ENCODE data around the gene MED12L.

MED12L gene

DNA sequence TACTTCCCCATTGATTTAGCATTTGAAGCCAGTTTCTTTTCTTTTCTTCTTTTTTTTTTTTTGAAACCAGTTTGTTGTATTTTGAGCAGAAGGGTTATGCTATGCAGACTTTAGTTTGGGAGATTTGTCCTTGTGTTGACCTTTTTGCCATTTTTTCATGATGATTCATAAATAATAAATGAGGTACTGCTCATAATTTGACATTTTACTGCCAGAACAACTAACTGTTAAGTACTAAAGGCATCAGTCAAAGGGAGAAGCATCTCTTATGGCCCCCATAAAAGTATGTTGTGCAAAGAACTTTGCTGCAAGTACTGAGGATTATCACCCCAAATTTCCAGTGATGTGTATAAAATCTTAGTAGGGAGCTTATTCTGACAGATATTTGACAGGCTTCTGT lies 232.8 kb downstream of the MED12L start:
- no peak for TF ChIP-seq GATA2 (IDR thresholded peaks at IDR 0.05; ENCODE audit: low read depth, low read length)
- no peak for TF ChIP-seq GATA3 (IDR thresholded peaks at IDR 0.05; ENCODE audit: low read depth, low read length)

- TF ChIP-seq GATA2 (IDR thresholded peaks at IDR 0.05; ENCODE audit: low read depth, low read length) (no peak), GATA3 (IDR thresholded peaks at IDR 0.05; ENCODE audit: low read depth, low read length) (no peak)
Measured at GRCh38 chr3:151318991-151319390, 233.5 kb downstream of the MED12L start.

DNA sequence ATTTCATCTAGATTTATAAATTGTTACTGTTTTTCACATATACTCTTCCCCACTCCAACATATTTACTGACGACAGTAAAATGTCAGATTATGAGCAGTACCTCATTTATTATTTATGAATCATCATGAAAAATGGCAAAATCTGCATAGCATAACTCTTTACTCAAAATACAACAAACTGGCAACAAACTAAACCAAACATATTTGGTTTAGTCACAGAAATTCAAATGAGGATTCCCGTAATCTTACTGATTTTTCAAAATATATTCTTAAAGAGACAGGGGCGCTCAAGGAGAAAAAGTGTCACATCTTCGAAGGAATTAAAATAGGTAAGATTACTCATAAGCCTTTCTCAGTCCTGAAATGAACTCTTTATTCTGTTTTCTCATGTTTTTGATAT lies 234.2 kb downstream of the MED12L start:
- no peak for TF ChIP-seq GATA2 (IDR thresholded peaks at IDR 0.05; ENCODE audit: low read depth, low read length)
- TF ChIP-seq GATA3 (IDR thresholded peaks at IDR 0.05; ENCODE audit: low read depth, low read length), result no peak

DNA sequence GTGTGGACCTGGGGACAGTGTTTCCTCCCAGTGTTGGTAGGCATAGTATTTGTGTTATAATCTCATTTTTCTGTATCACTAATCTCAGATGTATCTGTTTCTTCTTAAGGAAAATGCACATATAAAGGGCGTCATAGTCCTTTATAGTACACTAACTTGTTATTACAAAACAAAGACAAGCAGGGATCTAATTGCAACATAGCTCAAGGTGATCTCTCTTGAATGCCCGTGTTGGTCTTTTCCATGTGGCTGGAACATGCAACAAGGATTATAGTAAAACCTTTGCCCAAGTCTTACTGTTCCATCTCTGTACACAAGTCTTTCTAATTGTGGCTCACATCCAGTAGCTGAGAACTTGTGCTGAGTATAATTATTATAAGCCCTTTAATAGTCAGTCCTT lies 234.7 kb downstream of the MED12L start:
- no peak for TF ChIP-seq GATA2 (IDR thresholded peaks at IDR 0.05; ENCODE audit: low read depth, low read length)
- no peak for TF ChIP-seq GATA3 (IDR thresholded peaks at IDR 0.05; ENCODE audit: low read depth, low read length)

GRCh38 chr3:151321526-151321925 lies 236.1 kb downstream of the MED12L start:
- no peak for TF ChIP-seq GATA3 (IDR thresholded peaks at IDR 0.05; ENCODE audit: low read depth, low read length)

DNA sequence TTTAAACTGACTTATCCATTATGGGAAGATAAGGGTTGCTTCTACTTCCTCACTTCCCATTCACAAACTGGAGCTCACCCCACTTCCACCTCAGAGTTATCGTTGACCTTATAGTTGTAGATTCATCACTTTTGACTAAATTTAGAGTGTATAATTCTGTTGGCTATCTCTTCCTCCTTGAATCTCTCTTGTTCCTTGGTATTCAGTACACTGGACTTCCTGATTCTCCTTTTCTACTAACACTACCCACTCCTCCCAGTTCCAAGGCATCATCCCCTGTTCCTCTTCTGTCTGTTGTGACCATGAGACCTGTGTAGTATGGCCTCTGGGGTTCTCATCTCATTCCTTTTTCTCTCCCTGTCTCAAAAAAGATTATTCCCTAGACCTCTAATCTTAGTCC lies 237.0 kb downstream of the MED12L start:
- no peak for TF ChIP-seq GATA2 (IDR thresholded peaks at IDR 0.05; ENCODE audit: low read depth, low read length)
- no peak for TF ChIP-seq GATA3 (IDR thresholded peaks at IDR 0.05; ENCODE audit: low read depth, low read length)

- TF ChIP-seq GATA3 (IDR thresholded peaks at IDR 0.05; ENCODE audit: low read depth, low read length), result no peak
- TF ChIP-seq GATA2 (IDR thresholded peaks at IDR 0.05; ENCODE audit: low read depth, low read length), result no peak
Measured at GRCh38 chr3:151327571-151328198, 242.2 kb downstream of the MED12L start.

DNA sequence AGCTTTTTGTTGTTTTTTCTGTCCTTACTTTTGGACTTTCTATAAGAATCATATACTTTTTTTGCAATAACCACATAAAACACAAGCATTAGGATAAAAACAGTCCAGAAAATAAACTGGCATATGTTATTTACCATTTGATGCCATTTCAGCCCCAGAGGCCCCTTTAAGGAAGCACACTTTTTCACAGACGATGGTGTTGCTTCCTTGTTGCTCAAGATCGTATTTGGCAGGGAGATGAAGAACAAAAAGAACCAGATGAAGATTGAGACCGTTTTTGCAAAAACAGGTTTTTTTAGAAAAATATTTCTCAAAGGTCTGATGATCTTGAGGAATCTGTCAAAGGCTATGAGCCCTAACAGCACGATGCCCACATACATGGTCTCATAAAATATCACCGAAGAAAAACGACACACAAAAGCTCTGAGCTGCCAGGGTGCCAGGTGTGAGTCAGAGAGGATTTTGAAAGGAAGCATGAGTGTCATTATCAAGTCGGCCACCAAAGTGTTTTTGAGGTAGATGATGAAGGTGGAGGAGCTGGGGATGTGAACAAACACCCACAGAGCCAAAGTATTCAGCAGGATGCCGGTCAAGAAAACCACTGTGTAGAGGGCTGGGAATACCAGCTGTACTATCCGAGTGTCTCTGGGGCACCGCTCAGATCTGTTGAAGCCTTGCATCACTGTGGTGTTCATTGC lies 243.0 kb downstream of the MED12L start:
- TF ChIP-seq GATA2 (IDR thresholded peaks at IDR 0.05; ENCODE audit: low read depth, low read length), result no peak
- no peak for TF ChIP-seq GATA3 (IDR thresholded peaks at IDR 0.05; ENCODE audit: low read depth, low read length)

- TF ChIP-seq GATA3 (IDR thresholded peaks at IDR 0.05; ENCODE audit: low read depth, low read length) (no peak), GATA2 (IDR thresholded peaks at IDR 0.05; ENCODE audit: low read depth, low read length) (no peak)
Measured at GRCh38 chr3:151329363-151329762, 243.9 kb downstream of the MED12L start, which contains the start of gene P2RY13. TSS of gene P2RY13 (minus strand) at chr3:151329549. CDS start at chr3:151329528, 21 bp downstream.

GRCh38 chr3:151330379-151330778 lies 244.9 kb downstream of the MED12L start:
- TF ChIP-seq GATA2 (IDR thresholded peaks at IDR 0.05; ENCODE audit: low read depth, low read length) (no peak), GATA3 (IDR thresholded peaks at IDR 0.05; ENCODE audit: low read depth, low read length) (no peak)

- TF ChIP-seq GATA2 (IDR thresholded peaks at IDR 0.05; ENCODE audit: low read depth, low read length), result no peak
- no peak for TF ChIP-seq GATA3 (IDR thresholded peaks at IDR 0.05; ENCODE audit: low read depth, low read length)
Measured at GRCh38 chr3:151330899-151331298, 245.4 kb downstream of the MED12L start.

- TF ChIP-seq GATA3 (IDR thresholded peaks at IDR 0.05; ENCODE audit: low read depth, low read length), result no peak
Measured at GRCh38 chr3:151331696-151332095, 246.2 kb downstream of the MED12L start.

- TF ChIP-seq GATA2 (IDR thresholded peaks at IDR 0.05; ENCODE audit: low read depth, low read length) (no peak), GATA3 (IDR thresholded peaks at IDR 0.05; ENCODE audit: low read depth, low read length) (no peak)
Measured at GRCh38 chr3:151345859-151346258, 260.4 kb downstream of the MED12L start.

DNA sequence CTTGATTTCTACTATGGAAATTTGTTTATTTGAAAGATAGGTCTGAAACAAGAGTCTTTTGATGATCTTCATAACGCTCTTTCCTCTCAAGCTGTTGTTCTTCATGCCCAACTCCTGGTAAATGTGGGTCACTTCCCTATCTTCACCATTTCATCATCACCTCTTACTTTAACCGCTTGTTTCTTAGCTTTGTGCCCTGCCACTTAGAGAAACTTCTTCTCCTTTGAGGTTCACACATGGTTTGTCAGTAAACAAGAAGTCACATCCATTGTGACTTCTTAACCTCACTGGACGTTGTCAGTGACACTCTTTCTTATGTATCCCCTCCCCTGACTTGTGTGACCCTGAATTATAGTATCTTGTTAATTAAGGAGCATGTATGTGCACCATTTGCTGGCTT lies 260.8 kb downstream of the MED12L start:
- TF ChIP-seq GATA3 (IDR thresholded peaks at IDR 0.05; ENCODE audit: low read depth, low read length), result no peak
- TF ChIP-seq GATA2 (IDR thresholded peaks at IDR 0.05; ENCODE audit: low read depth, low read length), result no peak

DNA sequence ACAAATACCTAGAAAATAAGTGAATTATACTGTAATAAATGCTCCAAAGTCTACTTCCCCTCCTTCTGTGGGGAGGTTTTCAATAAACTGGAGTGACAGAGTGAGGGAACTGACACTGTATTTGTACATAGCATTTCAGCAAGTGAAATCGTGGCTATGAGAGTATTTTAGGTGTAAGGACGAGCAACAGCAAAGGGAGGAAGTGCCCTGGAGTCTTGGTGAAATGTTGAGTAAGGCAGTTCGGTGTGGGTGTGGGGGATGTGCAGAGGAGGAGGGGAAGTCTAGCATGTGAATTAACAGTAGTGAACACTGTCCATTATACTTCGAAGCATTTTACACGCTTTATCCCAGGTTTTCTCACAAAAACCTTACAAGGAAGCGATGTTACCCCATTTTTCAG lies 262.0 kb downstream of the MED12L start:
- TF ChIP-seq GATA3 (IDR thresholded peaks at IDR 0.05; ENCODE audit: low read depth, low read length), result no peak
- no peak for TF ChIP-seq GATA2 (IDR thresholded peaks at IDR 0.05; ENCODE audit: low read depth, low read length)
